Hematopoietic multipotent progenitor cell (in vitro differentiated cells): ENCODE measurements around the gene MYO10. TPM values are rescaled to one million over a fixed set of nuclear protein-coding genes. Genes with fewer than 3 reads are reported as not detected.
"Not testable (repeated sequence)": the region's sequence is repeated elsewhere in the genome, so short reads cannot be mapped to it uniquely, and the experiment has no call there.

Experiments
- DNase-seq, 3 donors: peaks; one replicate each; pipeline ENCODE4 v3.0.0-alpha.2; 2011 to 2015; ENCODE audit warnings: low read depth in 2 of 3, low spot score in 2 of 3
- total RNA-seq: library from RNA; depleted of rRNA; stranded (reverse); fragments of >200 nt; gene quantifications from one replicate; pipeline ENCODE4 v1.2.3, GENCODE V29; 2012

Gene MYO10
- total RNA-seq, 1 donor, result 0.54 TPM

DNA sequence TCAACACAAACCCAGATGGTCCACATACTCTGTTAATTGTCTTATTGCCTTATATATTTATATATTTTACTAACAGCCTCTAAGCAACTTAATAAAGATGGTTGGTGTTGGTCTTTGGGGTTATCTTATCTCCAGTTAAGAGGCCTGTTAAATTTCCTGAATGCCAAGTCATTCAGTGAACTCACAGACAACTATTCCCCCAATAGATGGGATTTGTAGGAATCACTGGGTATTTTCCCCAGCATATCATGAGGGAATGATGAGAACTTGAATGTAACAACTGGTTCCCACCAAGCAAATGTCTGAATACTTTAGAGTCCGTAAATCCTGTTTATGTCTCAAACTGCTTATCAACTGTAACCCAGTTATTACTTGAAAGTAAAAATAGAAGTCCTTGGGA is 276.6 kb downstream of the MYO10 start:
- no peak for DNase-seq

DNA sequence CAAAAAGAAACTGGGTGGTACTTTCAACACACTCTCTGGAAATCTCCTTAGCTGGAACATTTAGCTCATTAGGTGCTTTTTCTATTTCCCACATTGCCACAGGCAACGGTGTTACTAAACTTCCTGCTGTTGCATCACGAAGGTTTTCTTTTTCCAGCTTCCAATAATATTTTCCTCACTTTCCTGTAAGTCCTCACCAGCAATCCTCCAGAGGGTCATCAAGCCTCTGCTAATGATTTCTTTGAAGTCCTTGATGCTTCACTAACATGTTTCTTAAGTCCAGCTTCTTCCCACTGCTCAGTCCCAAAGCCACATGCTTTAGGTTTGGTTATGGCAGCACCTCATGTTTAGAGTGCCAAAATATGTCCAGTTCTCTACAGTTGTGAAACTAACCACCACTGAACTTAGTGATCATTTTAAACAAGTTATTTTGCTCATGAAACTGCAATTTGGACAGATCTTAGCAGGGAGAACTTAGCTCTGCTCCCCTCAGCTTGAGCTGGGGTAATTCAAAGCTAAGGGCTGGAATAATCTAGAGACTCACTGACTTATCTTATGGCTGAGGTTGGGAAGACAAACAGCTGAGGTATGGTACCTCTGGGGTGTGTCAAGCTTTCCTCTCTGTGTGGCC is 279.4 kb downstream of the MYO10 start:
- DNase-seq, result no peak

DNA sequence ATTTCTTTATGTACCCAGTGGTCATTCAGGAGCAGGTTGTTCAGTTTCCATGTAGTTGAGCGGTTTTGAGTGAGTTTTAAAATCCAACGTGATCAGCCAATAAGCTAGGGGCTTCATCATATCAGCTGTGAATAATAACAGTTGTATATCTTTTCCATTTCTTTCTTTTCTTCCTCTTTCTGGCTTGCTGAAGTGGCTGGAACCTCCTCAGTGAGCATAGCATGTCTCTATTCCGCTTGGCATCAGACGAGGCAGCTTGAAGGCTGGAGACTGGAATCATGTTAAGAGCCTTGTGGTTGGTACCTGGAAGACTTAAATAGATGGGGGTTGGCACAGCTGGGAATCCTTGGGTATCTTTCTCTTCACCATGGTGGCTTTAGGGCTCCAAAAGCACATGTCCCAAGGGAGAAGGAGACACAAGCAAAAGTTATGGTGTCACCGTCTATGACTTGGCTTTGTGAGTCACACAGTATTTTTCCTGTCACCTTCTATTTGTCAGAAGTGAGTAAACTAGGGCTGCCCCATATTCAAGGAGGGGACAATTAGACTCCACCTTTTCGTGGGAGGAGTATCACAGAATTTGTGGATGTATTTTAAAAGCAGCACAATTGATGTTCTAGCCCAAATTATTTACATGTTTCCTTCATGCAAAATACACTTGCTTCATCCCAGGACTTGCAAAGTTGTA is 281.3 kb downstream of the MYO10 start:
- no peak for DNase-seq

DNA sequence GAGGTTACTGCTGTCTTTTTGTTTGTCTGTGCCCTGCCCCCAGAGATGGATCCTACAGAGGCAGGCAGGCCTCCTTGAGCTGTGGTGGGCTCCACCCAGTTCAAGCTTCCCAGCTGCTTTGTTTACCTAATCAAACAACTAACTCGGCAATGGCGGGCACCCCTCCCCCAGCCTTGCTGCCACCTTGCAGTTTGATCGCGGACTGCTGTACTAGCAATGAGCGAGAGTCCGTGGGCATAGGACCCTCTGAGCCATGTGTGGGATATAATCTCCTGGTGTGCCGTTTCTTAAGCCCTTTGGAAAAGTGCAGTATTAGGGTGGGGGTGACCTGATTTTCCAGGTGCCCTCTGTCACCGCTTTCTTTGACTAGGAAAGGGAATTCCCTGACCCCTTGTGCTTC is 287.3 kb downstream of the MYO10 start:
- not testable (repeated sequence) for DNase-seq

DNA sequence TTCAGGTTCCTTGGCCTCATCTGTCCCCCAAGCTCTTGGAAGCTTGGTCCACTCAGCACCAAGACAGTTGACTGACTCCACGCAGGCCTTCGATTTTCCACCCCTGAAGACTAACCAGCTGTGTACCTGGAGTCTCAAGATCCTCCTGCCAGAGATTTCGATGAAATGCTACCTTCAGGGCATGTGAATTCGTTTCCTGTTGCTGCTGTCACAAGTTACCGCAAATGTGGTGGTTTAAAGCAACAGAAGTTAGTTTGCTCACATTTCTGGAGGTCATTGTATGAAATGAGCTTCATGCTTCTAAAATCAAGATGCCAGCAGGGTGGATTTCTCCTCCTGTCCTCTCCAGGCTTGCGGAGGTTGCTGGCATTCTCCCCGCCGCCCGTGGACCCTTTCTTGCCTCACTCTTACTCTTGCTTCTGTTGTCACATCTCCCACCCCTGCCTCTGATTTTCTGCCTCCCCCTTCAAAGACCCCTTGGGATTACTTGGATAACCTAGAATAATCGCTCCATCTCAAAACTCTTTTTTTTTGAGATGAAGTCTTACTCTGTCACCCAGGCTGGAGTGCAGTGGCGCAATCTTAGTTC is 291.7 kb downstream of the MYO10 start:
- DNase-seq, result no peak

DNA sequence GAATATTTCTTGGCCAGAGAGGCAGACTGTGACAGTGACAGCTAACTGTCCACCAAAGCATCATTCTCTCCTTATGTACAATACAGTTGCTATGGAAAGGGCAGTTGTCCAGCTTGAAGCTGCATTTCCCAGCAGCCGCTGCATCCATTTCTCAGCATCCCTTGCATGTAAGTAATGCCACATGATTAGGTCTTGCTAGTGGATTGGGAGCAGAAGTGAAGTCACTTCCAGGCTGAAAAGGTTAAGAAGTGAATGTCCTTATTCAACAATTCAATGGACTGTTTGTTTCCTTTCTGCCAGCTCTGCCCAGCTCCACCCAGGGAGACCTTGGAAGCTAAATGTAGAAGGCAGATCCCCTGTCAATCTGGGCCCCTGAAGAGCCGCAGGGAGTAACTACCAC is 293.2 kb downstream of the MYO10 start:
- no peak for DNase-seq

DNA sequence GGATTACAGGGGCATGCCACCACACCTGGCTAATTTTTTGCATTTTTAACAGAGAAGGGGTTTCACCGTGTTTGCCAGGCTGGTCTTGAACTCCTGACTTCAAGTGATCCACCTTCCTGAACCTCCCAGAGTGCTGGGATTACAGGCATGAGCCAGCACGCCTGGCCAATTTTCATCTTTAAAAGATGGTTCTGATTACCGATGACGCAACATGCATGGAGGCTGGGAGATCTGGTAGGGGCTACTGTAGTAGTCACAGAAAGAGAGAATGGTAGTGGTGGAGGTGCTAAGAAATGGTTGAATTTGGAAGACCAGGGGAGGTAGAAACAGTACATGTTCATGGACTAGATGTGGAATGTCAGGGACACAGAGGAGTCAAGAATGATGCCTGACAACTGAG is 296.9 kb downstream of the MYO10 start:
- DNase-seq, result no peak

DNA sequence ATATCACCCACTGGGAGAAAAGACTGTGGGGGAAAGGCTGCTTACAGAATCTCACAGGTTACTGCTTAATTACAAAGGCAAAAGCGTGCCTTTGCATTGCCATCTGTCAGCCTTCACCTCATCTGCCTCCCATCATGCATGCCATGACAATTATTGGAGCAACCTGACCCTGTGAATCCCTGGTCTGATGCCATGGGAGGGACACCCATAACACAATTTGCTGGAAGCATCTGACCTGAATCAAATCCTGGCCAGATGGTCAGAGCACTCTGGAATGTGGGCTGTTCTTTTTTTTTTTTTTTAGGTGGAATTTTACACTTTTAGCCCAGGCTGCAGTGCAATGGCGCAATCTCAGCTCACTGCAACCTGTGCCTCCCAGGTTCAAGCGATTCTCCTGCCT is 307.7 kb downstream of the MYO10 start:
- no peak for DNase-seq

DNA sequence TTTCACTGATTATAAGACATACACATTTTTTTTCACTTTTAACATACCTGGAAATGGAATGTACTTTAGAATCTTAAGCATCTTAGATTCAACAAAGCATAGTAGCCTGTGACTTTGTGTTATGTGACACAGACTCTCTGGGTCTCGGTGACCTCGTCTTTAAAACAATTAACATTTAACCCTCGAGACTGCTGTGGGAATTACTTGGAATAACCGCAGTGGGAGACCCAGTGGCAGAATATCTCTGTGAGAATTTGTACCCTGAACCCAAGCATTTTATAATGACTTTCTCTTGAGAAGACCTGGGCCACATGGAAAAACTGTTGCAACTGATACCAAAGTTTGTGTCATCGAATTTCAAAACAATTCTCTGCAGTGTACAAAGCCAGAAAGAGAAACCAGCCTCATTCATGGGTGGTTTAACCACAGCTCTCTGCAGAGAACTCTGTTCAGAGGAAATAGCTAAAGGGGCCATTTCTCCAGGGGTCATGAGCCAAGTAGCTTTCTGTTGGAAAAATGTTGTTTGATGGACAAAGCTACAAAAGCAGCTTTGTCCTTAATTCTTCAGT is 309.3 kb downstream of the MYO10 start:
- peak in 1 of 3 donors; percentile 25 for DNase-seq

DNA sequence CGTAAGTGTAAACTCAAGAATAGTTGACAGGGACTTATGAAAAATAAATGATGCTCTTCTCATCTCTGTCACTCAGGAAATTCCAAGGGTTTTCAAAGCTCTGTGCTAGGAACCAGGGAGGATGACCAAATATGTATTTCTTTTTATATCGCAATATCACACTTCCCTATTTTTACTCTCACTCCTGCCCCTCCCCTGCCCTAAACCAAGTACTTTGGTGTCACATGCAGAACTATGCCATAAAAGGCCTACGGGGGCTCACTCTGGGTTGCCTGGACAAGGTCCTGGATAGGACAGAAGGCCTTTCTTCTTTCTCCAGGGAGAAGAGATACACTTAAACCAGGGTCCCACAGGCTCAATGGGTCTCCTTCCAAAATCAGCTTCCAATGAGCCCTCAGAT is 311.0 kb downstream of the MYO10 start:
- DNase-seq, result peak in 2 of 3 donors; percentile 23 to 50

DNA sequence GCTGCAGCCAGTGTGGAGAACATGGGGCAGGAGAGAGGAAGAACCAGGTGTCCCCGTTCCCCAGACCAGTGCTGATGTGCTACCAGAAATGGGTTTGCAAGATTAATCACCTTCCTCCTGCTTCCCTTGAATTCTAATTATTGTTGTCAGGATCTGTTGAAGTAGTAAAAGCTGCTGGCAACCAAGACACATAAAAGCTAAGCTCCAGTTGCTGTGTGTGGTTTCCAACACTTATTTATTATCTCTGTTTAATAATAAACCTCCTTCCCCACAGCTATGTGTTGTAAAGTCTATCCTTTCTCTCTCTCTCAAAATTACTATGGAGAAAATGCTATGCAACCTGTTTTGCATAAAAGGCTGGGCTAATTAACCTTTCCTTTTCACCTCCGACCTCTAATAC is 317.0 kb downstream of the MYO10 start:
- no peak for DNase-seq

DNA sequence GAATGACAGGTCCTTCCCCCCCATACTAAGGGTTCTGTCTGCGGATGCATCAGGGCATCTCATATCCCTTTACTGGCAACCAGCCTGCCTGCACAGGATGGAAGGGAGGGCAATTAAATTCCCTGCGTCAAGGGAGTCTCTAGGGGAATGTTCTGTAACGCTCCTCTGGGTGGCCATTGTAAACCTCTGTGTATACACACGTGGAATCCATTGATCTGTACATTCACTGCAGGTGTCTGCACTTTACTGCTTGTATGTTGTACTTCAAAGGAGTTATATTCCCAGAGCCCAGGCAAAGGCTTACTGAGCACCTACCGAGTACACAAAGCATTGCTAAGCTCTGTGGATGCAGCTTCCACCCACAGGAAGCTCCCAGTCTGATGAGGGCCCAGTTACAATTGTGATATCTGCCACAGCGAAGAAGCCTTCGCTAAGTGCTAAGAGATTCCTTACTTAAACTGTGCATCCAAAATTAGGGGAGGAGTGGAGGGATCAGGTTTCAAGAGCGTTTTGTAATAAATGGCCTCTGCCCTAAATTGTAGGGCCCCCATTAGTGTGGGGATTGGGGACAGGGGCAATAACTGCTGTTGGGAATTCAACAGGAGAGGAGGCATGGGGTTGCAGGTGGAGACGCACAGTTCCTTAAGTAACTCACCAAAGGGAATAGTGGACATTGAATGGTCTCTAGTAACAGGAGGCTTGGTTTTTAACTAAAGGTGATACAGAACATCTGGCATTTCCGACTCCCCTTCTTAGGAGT is 317.8 kb downstream of the MYO10 start:
- DNase-seq, result peak in 1 of 3 donors; percentile 10

DNA sequence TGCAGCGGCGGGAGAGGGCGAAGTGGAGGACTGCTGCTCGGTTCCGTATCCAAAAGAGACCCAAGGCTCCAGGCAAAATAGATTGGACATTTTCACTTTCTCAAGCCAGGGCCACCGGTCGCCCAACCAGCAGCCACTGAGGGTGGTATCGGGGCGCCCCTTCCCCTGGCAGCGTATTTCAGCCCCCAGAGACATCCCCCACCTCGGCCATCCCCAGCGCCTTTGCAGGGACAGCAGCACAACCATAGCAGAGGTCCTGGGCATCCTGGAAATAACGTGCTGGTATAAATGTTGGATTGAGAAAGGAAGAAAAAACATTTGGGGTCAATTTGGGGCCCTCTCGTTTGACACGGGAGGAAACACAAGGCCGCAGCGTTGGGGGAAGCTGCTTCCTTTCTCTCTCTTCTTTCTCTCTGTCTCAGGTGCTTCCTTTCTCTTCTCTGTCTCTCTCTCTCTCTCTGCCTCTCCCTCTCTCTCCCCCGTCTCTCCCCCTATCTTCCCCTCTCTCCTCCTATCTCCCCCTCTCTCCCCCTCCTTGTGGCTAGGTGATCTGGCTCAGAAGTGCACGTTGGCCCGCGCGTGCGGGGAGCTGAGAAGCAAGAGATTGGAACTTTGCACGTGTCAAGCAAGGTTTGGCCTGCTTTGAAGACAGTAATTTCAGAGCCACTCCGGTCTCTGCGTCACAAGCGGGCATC is 318.7 kb downstream of the MYO10 start:
- peak; percentile 37 to 76 (median 41) for DNase-seq

DNA sequence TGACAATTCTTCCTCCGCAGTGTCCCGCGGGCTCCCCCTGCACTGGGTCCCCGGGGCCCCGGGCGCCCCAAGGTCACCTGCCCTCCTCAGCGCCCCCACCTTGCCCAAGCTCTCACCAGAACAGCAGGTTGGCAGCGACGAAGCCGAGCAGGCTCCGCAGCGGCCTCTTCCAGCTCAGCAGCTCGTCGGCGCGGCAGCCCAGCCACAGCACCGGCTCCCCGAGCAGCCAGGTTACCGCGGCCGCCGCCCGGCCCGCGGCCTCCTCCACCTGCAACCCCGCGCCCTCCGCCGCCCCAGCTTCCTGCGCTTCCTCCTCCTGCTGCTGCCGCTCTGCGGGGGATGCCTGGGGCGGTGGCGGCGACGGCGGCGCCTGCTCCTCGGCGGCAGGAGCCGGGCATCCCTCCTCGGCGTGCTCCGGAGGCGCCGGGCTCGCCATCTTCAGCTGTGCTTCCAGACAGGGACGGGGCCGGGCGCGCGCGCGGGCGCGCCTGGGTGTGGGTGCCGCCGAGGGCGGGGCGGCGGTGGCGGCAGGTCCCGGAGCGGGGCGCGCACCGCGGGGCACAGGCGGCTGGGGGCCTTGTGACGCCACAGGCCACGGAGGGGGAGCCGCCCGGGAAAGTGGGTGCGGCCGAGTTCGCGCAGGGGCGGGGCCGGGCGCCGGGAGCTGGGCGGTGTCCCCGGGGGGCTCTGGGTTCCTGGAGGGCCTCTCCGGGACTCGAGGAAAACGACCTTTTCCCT is 319.4 kb downstream of the MYO10 start, which contains the start of gene RETREG1:
RETREG1 (minus strand) TSS at position 462 of the 738 bp plus-strand sequence; CDS start at position 436, 26 bp downstream.
- DNase-seq, result peak; percentile 74 to 78 (median 74)

DNA sequence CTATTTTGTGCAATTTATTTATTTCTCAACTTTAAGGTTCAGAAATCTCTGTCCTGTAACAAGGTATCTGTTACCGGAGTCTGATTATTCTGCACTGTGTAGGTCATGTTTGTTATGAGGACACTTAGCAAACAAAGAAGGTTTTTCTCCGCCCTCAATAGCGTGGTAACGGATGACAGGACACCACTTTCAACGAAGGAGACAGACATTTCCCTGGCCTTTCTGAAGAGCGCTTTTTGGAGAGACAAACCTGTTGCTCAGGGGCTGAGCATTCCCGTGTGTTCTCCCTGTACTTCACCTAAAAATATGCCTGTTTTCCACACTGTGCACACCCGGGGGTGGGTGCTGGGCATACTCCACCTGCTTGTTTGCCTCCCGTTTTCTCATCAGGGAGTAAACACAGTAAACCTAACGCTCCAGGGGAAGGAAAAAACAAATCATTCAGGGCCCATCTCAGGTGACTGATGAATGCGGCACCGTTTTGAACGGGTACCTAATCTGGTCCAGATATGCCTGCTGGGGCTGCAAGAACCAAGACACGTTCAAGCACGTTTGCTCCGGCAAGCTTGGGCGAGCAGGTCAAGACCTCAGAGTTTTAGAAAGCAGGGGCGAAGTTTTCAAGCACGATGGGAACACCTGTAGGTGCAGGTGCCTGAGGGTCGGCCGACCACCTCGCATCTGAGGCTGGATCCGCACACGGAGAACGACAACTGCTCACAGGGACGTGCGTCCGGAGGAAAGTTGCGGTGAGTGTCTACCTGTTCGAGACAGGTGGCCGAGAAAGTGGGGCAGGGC is 320.1 kb downstream of the MYO10 start:
- no peak for DNase-seq

DNA sequence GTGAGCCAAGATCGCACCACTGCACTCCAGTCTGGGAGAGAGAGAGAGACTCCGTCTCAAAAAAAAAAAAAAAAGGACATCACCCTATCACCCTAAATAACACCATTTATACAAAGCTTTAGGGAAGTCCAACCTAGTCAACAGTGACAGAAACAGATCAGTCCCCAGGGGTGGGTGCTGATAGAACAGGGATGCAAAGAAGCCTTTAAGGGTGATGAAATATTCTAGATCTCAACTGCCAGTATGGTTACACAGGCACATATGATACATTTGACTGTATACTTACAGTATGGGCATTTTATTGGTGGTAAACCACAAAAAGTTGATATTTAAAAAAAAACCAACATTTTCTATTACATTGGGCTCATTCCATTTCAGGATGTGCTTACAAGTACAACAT is 324.1 kb downstream of the MYO10 start:
- no peak for DNase-seq
